GM18508 (cell line): ENCODE results near the gene IFNLR1.

Experiments used
- ATAC-seq: cut with Tn5 transposase; IDR thresholded peaks from one replicate; pipeline ENCODE4 v1.9.1; 2021; ENCODE audit warnings: moderate number of reproducible peaks; ENCODE audit not compliant: insufficient read depth, unreplicated experiment

Gene IFNLR1

DNA sequence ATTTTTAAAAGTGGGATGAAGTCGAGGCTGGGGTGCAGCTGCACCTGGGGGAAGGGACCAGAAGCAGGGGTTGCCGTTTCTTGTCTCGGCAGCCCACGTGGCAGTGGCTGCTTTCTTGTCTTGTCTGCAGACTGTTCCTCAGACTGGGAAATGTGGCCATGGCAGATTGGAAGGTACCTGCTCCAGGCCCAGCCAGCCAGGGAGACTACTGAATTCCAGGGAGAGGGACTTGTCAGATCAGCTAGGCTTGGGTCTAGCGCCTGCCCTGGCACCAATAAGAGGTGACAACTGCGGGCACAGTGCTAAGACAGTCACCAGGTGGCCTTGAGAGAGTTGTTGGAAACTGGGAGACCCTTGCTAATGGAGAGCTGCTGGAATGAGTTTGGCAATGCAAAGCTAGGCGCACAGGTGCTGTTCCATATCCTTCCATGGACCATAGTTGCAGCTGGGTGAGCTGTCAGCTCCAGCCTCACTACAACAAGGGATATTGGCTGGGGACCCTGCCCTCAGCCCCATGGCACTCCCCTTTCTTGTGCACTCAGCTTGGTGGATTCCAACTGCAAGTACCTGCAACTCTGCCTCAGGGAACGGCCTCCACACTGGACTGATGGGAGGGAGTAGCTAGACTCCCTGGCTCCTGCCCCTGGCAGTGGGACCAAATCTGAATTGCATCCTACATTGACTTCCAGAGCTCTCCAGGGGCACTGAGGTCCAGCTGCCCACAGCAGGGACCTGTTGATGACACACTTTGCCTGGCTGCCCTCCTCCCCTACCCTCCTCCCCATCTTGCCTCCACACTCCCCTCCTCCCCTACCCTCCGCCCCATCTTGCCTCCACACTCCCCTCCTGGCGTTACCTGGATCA, 34.2 kb downstream of the IFNLR1 start:
- ATAC-seq: no peak

DNA sequence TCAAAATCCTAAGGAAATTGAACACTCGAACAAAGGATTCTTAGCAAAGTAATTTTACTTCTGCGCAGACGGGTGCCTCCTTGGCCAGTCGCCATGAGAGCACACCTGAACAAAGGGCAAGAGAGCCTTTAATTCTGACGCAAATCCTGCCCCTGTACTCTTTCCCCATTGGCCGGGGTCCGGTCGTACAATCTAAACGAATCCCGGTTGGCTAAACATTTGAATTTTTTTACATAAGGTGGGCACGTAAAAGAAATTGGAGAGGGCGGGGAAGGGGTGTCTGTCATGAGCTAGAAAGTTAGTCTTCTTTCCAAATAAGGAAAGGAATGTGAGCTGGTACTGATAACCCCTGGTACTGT, 35.9 kb downstream of the IFNLR1 start:
- ATAC-seq: no peak

GRCh38 chr1:24150234-24151174, 36.6 kb downstream of the IFNLR1 start:
- ATAC-seq: no peak

GRCh38 chr1:24149866-24150233, 37.2 kb downstream of the IFNLR1 start:
- ATAC-seq: no peak

DNA sequence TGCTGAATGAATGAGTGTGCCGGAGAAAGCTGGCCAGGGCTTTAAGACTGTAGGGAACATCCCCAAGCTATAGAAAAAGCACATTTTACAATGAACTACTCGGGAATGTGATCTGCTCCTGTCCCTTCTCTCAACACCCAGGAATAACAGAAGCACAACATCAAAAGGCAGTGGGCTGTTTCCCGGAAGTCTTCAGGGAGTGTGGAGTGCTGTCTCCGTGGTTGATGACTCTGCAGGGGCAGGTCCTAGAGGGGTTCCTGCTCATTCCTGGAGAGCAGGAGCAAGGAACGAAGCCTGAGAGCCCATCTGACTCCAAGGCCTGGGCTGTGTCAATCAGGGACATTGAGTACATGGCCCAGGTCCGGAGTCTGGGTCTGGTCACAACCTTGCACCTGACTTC, 39.3 kb downstream of the IFNLR1 start:
- ATAC-seq: no peak

DNA sequence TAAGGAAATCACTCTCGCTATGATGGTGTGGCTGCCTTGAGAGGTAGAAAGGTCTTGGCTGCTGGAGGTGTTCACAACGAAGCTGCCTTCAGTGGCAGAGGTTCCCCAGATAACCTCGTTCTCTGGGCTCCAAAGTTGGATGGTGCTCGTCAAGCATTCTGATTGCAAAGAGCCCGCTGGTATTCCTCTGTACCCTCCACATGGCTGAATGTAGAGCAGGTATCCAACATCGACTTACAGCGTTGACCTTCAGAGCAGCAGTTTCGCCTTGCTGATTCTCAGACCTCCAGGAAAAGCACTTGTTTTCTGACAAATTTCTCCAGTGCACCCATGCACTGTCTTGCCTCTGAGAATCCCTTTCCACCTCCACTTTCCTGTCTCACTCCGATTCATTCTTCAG, 39.9 kb downstream of the IFNLR1 start:
- ATAC-seq: no peak

DNA sequence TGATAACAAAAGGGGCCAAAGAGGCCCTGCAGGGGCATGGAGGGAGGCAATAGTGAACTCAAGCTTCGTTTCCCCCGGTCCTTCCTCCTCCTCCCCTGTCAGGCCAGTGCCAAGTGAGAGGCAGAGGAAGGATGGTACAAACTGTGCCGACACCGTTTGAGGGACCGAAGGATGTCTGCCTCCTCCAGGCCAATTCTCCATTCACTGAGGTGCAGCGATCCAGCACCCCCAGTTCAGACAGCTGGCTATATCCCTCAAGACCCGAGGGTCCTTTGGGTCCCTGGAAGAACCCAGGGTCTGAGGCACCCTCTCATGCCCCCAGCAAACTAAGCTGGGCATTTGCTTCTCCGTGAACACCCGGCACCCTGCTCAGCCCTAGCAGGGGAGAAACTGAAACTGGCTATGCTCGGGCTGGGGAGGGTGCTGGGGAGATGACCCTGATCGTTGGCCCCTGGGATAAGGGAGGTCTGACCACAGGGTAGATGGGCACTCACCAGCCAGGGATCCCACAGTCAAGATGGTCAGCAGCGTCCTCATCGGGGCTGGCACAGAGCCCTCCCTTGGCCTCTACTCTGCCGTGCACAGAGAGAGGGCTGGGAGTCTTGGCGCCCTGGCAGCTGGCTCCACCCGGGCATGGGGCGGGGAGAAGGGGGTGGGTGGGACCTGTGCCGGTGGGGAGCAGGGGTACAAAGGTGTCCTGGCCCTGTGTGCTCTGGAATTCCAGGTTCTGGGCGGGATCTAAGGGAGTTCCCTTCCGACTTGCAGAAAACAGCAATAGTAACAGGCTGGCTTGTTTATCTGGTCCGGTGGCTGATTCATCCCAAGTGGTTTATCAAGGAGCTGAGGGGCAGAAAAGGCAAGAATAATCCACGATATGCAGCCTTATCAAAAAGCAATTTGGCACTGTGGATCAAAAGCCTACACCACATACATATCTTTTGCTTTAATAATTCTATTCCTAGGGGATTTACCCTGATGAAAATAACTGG, 44.2 kb downstream of the IFNLR1 start, which contains the start of gene IL22RA1:
Gene IL22RA1, minus strand, starts transcription at position 595 of the 989 bp plus-strand sequence. Its CDS starts 58 bp downstream, at position 537.
- ATAC-seq: no peak

DNA sequence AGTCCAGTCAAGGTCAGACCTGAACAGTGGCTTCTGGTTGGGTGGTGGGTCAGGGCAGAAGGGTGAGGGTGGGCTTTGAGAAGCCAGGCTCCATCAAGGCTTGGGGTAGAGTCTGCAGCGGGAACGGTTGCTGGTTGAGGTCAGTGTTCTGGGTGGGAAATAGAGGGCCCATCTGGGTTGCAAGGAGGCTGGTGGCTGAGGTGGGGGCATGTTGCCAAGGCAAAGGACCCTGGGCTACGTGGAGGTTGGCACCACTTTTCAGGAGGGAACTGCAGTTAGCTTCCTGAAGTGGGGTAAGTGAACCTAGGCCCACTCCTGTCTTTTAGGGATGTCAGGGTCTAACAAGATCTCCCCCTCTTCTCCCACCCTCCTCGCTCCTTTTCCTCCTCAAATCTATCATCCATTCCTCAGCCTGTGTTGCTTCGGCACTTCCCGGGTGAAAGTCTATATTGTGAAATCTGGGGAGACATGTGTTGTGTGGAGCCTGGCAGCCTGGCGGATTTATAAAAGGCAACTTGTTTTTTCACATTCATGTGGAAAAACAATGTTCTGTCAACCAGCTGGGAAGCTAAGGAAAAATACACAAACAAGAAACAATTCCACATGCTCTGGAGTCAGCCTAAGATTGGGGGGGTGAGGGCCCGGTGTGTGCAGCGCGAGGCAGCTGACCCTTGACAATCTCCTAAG, 45.6 kb downstream of the IFNLR1 start:
- ATAC-seq: no peak

GRCh38 chr1:24140741-24141181, 46.3 kb downstream of the IFNLR1 start:
- ATAC-seq: no peak

- ATAC-seq: no peak
Measured at GRCh38 chr1:24139841-24140425, 47.2 kb downstream of the IFNLR1 start.

- ATAC-seq: no peak
Measured at GRCh38 chr1:24139222-24139489, 47.9 kb downstream of the IFNLR1 start.

- ATAC-seq: no peak
Measured at GRCh38 chr1:24138476-24139221, 48.4 kb downstream of the IFNLR1 start.

DNA sequence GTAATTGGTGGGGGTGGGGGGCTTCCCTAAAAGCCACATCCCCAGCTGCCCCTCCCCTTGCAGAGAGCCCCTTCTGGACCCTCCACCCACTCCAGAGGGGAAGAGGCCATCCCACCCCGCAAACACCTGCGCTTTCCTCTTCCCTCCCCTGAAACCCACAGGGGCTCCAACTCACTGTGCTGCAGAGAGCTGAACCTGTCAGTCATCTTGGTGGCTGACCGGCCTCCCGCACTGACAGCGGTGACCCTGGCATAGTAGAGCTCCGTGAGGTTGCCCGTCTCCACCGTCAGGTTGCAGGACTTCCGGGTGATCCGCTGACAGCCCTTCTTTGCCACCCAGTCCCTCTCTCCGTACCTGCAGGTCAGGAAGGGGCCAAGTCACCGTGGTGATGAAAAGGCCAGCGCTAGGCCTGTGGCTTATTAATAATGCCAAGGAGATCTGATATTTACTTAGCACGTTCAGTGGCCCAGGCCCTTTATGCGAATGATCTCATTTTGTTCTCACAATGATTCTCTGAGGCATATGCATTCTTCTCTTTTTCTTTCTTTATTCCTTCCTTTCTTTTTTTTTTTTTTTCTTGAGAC, 50.0 kb downstream of the IFNLR1 start:
- no peak for ATAC-seq

DNA sequence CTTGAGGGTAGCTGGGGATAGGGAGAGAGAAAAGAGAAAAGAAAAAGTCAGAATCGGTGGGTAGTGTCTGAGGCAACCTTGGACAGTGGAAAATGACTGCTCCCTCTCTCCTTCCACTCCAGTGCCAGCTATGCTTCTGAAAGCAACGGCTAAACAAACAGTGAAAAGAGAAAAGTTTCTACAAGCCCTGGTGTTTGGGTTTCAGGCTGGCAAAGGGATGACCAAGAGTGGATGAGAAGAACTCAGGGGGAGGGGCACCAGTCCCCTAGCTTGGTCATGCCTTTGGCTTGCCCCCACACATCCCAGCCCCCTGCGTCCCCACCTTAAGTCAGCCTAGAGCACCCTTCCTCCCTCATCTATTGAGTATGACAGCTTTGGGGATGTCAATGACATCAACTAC, 52.7 kb downstream of the IFNLR1 start:
- no peak for ATAC-seq

DNA sequence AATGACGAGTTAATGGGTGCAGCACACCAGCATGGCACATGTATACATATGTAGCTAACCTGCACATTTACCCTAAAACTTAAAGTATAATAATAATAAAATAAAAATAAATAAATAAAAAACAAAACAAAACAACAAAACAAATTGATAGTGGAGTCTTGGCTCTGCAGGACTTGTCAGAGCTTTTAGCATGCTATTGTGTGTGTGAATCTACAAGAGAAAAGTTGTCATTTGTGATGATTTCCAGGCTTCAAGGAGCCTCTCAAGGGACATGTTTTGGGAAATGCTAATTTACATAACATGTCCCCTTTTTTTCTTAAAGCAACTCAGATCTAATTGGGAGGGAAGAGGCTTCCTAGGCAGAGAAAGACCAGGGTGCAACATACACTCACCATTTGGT, 53.3 kb downstream of the IFNLR1 start:
- no peak for ATAC-seq

GRCh38 chr1:24130385-24130784, 56.7 kb downstream of the IFNLR1 start:
- ATAC-seq: no peak

DNA sequence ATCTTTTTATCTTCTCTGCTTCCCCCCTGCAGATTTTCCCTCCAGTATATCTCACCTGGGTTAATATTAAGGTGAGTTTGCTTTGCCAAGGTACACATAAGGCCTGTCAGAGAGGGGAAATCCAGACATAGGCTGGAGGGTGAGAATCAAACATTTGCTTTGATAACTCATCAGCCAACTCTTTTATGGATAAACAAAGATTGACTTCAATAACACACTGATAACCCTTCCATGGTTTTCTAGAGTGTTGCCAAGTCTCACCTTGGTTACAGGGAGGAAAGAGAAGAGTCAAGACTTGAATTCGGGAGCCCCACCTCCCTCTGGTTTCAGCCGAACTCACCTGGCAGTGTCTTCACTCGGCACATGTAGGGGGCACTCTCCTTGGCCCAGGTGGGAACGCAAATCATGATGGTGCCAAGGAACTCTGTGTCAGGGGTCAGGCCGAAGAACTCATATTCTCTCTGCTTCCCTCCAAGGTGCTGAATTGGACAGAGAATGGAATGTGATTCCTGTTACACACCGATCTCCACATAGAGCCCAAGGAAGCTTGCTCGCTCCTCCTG, 59.2 kb downstream of the IFNLR1 start:
- ATAC-seq: no peak
